Measurements from ENCODE around the gene CAPN13.

CAPN13 gene

DNA sequence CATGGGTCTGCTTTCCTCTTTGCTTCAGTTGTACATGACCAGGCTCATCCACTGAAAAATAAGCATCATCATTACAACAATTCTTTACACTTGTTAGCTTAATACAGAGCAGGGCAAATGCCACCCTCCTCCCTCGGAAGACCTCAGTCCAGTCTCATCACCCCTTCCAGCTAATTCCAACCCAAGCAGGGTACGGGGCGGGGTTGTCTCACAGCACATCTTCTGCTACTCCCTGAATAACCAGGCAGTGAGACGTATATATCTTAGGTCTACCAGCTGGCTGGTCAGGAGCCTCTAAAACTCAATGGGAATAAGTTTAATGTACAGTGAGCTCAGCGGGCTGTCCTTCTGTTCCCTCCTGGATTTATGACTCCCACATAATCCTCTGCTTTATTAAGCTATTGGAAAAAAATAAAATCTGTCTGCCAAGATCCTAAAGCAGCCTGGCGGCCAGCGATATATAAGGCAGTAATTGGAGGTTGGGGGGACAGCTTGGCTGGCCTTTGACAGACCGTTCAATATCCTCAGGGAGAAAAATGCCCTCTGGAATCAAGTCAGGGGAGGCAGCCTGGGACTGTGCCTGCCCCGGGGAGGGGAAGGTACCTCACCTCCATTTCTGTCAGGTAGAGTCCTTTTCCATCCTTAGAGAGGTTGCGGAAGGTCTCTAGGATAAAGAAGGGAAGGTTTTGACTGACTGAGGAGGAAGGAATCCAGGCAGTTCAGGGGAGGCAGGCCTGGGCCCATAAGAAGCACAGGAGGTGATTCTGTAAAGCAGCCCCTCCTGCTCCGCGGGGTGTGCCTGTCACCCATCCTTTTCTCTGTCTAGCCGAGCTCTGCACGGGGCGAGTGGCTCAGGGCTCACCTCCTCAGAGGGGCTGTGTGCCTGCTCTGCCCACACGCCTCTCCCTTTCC, 76.3 kb downstream of the CAPN13 start:
- no peak for DNase-seq (ENCODE audit: low read depth, low spot score)

GRCh38 chr2:30729031-30729430, 78.2 kb downstream of the CAPN13 start:
- DNase-seq (ENCODE audit: low read depth, low spot score) = no peak

DNA sequence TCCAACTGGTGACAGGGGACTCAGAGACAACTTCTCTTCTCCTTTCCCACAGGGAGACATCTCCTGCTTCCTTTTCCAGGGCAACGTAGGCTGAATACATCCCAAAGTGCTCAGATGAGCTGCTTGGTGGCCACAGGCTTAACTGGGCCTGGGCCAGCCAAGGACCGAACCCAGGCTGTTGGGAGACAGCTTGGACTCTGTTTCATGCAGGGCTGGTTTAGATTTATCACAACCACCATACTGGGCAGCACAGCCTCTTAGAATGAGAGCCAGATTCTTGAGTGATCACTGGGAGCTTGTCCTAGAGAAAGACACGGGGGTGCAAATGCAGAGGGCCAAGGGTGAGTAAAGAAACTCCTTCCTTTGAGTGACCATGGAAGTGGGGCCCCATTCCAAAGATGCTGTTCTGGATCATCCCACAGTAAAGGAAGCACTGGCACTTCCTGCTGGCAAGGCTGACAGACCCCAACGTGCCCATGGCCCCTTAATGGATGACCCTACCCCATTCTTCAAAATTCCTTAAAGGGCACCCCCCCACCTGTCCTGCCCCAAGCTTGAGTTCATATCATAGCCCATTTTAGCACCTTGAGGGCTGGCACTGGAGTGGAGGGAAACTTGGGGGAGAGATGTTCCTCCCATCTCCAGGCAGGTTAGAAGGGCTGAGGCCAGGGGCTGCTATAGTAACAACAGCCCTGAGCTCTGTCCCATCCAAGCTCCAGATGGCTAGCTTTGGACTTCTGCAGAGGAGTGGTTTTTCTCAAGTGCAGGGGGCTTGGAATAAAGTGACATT, 84.1 kb downstream of the CAPN13 start:
- no peak for DNase-seq (ENCODE audit: low read depth, low spot score)

DNA sequence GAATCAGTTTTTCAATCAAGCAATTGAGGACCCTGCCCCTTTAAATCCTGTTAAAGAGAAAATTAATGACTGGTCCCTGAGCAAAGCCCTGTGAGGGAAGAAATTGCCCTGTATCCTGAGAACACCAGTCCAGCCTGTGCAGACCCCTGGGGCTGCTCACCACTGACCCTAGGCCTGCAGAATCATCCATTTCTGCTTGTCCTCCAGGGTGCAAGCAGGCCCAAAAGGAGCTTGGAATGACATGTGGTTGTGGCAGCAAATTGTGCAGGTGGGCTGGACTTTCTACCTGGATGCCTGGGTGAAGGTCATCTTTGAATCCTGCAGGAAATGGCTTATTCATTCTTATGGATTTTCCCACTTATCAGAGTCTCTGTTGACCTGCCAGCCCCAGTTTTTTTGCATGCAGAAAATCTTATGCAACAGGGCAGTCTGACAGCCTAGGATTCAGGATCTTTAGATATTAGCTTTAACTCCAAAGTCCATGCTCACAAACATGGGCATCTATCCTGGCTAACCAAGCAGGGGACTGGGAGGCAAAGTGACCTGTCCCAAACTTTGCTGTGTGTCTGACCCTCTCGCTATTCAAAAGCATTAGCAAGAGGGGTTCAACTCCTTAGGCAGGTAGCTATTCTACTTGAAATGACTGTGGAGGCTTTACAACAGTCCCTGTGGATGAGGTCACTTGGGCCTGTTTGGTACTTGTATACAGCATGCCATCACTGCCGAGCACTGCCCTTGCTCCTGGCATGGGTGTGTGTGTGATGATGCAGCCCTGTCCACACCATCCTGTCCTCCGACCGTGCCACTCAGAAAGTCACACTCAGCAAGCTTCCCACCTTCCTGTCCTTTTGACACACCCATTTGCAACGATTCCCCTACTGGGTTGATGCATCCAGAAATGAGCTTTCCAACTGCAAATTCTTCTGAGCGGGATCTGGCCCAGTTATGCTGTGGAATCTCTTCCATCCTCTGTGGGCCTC, 85.3 kb downstream of the CAPN13 start:
- no peak for DNase-seq (ENCODE audit: low read depth, low spot score)

- DNase-seq (ENCODE audit: low read depth, low spot score) = no peak
Observed at GRCh38 chr2:30721241-30721640, 86.0 kb downstream of the CAPN13 start.

- no peak for DNase-seq (ENCODE audit: low read depth, low spot score)
Observed at GRCh38 chr2:30717081-30717650, 90.1 kb downstream of the CAPN13 start.

DNA sequence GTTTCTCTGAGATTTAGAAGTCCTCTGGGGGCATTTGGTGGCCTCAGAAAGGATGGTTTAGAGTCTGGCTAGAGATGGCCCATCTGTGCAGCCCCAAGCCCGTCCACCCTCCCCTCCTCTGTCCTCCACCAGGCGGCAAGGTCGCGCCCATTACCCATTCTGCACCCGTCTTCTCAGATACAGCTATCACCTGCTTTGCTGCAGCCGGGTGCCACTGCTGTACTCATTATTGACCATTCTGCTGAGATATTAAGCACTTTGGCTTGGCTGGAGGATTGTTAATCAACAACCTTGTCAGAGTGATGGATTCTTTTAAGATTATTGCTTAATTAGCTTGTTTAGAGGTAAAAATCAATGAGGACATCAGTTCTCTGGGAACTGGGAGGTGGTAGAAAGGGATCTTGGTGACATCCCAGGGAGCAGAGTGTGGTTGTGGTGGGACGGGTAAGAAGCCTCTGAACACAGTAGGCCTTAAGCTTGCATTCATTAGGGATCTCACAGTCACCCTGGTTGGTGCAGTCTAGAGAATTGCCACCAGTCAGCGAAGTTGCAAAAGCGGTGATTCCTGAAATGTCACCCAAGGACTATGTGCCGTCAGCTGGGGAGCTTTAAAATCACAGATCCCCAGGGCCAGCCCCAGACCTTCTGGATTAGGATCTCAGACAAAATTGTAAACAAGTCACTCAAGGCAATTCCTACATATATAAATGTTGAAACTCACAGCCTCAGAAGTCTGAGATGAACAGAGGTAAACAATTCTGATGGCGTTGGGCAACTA, 90.9 kb downstream of the CAPN13 start:
- DNase-seq (ENCODE audit: low read depth, low spot score) = no peak

DNA sequence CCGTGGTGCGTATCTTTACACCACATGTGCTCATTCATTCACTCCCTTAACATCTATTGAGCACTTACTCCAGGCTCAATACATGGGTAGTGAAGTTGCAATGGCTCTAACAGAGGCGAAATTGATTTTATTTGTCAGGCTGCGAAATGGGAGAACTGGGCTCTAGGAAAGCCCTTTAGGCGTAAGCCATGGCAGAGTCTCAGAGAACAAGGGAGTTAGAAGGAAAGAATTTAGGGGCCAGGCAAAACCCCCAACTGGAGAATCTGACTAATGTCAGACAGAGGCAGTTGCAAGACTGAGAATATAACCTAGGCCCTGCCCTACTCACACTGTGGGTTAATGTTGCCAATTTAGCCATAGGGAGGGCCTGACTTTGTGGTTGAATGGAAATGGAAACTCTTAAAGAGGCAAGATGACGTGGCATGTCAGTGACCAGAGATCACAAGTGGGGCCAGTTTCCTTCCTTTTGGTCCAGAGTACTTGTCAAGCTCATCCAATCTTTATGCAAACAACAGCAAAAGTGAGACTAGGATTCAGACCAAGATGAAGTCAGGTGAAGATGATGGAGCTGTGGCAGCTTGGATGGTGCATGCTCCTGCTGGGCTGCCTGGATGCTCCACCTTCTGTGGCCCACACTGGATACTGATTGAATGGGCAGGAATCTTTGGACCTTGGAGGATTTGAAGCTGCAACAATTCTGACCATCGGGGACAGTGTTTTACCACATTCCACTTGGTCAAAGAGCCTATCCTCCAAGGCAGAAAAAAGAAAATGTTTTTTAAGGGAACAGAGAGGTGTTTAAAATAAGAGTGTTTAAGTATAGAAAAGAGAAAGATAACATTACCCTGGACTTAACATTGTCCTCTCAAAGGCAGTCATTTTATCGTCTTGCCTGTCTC, 92.2 kb downstream of the CAPN13 start:
- no peak for DNase-seq (ENCODE audit: low read depth, low spot score)

DNA sequence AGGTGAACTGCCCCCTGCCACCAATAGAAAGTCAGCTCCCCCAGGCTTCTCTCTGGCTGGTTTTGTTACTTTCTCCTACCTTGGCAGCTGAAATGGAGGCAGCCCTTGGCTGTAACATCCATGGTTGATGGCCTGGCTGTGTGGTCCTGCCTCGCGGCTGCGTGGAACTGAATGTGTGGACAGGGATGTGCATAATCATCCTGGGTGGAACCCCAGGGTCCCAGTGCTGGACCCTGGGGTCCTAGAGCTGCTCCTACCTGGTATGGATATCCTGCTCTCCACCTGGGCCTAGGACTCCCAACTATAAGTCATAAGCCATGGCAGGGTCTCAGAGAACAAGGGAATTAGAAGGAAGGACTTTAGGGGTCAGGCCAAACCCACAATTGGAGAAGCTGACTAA, 93.5 kb downstream of the CAPN13 start:
- DNase-seq (ENCODE audit: low read depth, low spot score) = no peak

DNA sequence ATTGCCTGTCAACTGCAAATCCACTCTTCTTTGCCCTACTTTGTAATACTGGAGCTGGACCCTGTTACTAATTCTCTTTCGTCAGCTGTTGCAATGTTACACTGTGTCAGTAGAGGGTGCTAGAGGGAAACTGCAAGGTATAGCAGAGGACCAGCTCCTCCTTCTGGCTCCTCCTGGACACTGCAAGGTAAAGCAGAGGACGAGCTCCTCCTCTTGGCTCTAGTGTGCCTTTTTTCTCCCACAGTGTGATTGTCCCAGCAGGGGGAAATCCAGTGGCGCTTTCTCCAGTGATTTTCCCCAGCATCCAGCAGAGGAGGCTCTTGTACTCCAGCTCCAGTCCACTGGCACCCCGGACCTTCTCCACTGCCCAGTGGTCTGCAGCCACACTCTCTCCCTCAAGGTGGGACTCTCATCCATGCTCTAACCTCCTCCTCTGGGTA, 95.6 kb downstream of the CAPN13 start:
- DNase-seq (ENCODE audit: low read depth, low spot score) = peak; percentile 53

DNA sequence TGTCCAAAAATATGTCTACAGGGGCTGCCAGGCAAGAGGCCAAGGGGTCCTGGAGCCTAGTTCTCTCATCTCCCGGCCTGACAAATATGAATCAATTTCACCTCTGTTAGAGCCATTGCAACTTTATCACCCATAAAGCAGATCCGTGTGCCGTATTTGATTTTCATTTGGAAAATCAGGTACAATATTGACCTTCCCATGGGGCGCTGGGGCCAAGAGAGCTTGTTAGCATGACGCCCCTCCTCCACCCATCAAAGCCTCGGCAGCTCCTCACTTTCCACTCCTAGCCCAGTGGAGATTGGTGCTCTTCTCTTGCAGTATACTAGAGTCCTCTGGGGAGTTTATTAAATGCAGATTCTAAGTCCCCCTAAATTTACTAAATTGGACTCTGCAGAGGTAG, 96.8 kb downstream of the CAPN13 start:
- DNase-seq (ENCODE audit: low read depth, low spot score) = no peak

DNA sequence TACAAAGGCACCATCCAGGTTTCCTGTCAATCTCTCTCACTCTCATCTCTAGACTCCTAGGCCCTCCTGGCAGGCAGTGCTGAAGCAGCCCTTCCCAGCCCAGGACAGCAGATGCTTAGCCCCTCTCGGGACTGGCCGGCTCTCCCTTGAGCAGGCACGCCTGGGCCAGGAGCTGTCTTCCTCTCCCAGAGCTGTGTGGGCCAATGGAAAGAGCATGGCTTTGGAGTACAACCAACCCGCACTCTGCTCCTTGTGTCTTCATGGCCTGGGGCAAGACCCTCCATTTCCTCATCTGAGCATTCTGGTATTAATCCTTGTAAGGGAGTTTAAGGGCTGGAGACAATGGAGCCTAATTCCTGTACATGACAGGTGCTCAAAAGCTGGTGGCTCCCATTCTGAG, 97.2 kb downstream of the CAPN13 start:
- no peak for DNase-seq (ENCODE audit: low read depth, low spot score)

DNA sequence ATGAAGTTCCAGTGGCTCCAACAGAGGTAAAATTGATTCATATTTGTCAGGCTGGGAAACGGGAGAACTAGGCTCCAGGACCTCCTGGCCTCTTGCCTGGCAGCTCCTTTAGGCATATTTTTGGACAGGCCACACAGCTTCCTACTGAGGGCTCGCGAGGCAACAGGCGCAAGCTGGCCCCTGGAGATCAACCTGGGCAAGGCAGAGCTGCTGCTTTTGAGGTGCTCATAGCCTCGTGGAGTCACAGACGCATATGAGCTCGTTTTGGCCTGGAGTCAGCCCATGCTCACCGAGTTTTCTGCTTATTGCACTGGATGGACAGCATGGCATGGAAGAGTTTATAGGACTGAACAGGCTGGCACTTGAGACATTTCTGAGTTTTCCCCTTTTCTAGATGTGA, 97.7 kb downstream of the CAPN13 start:
- no peak for DNase-seq (ENCODE audit: low read depth, low spot score)

- DNase-seq (ENCODE audit: low read depth, low spot score) = no peak
Observed at GRCh38 chr2:30708491-30709290, 98.6 kb downstream of the CAPN13 start.

DNA sequence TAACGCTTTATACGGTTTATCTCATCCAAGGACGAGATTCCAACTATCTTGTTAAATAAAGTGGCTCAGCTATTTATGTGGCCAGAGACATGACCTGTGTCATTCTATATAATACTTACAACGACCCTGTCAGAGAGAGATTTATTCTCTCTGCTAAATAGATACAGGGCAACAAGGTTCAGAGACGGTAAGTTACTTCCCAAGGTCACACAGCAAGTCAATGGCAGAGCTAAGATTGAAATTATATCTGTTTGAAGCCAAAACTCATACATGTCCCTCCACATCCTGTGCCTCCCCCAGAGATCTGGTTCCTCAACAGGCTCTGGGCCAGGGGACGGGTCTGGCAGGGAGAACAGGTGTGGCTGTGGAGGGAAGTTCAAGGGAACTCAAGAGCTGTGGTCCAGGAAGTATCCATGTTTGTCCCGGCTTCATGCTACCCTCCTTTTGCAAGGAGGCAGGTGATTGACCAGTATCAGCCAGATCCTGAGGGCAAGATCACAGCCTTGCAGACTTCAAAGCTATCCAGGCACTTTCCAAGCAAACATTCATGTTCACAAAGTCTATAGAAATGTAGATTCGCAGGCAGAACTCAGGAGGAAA, 99.8 kb downstream of the CAPN13 start:
- DNase-seq (ENCODE audit: low read depth, low spot score) = no peak

DNA sequence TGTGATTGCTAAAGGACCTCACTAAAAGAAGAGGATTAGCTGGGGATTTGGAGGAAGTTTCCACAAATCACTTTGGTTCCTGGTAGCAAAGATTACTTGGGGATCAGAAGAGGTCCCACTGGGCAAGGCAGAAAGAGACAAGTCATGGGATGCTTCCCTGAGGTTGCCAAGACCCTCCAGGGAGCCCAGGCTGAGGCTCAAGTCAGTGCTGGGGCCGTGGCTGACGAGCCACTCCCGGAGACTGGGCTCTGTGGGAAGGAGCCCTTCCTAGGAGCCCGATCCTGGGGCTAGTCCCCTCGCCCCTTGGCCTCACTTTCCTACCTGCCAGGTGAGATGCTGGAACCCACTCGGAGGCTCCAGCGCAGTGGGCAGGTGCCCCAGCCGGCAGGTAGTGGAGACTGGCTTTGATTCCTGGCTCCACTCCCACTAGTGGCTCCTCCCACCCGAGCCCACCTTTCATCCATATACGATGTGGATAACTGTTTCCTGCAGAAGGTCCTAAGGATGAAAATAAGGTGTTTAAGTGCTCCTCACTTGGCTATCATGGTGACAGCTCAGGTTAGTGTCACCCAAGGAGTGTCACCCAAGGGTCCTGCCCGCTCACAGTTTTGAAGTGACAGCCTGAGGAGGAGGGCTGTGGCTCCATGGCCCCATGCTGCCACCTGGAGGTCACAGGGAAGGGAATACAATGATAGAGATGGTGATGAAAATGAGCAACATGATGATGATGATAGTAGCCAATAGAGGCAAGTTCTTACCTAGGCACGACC, 100.5 kb downstream of the CAPN13 start:
- no peak for DNase-seq (ENCODE audit: low read depth, low spot score)

Measured in brain pericyte (primary cell).